Epithelial cell of esophagus (primary cell): Measurements from ENCODE around the gene MOXD1.

ENCODE experiments used
- DNase-seq: peaks from one replicate; pipeline ENCODE4 v3.0.0; 2010; ENCODE audit warnings: low read depth
- H3K4me3 ChIP-seq: 2 replicates; pipeline ENCODE4 v1.5.1; 2011; ENCODE audit warnings: mild to moderate bottlenecking, low read length, control low read depth
- CTCF ChIP-seq: IDR thresholded peaks from 2 replicates; pipeline ENCODE4 v1.5.1; 2011; ENCODE audit warnings: low read depth, mild to moderate bottlenecking, low read length, control low read depth, inconsistent platforms; ENCODE audit not compliant: insufficient read depth; ENCODE audit errors: missing control alignments

MOXD1 gene

GRCh38 chr6:132286298-132287019, 114.8 kb downstream of the MOXD1 start:
- TF ChIP-seq CTCF, result no peak
- no peak for DNase-seq
- H3K4me3 ChIP-seq, result no peak overlapping the region

- no peak overlapping the region for H3K4me3 ChIP-seq
- no peak for DNase-seq
- TF ChIP-seq CTCF, result no peak
Measured at GRCh38 chr6:132285004-132285780, 116.1 kb downstream of the MOXD1 start.

- DNase-seq, result no peak
- no peak overlapping the region for H3K4me3 ChIP-seq
- no peak for TF ChIP-seq CTCF
Measured at GRCh38 chr6:132282696-132283095, 118.6 kb downstream of the MOXD1 start.

GRCh38 chr6:132280436-132280835, 120.8 kb downstream of the MOXD1 start:
- no peak for DNase-seq
- TF ChIP-seq CTCF, result no peak
- H3K4me3 ChIP-seq, result no peak overlapping the region

DNA sequence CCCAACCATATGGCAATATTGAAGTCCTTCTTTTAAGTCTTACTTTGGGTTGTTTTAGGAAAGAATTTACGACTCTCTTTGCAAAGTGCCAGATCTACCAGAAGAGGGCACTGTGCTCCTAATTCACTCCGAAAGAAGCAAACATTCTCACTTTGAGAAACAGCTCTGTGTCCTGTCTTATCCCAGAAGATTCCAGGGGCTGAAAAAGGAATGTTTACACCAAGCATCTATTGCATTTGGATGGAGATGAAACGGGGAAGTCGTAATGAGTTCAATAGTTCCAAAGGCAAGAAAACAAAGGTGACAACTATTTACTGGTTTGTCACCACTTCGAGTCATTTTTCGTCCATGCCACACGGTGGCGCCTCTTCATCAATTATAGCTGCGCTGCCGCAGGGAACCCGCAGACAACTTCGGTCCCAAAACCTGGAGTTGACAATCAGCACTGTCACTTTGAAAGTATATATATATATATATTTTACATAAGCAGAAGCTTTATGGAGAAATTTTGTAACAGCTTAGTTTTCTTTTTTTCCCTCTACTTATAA, 121.6 kb downstream of the MOXD1 start:
- peak; percentile 86 for TF ChIP-seq CTCF
- peak overlapping the region; percentile 49 for H3K4me3 ChIP-seq
- peak; percentile 70 for DNase-seq

GRCh38 chr6:132275066-132275970, 126.0 kb downstream of the MOXD1 start:
- H3K4me3 ChIP-seq, result no peak overlapping the region
- no peak for DNase-seq
- TF ChIP-seq CTCF, result no peak
